Mucosa of descending colon (tissue), 3 donors: ENCODE data around the gene ARFRP1. TPM values are rescaled to one million over a fixed set of nuclear protein-coding genes. Genes with fewer than 3 reads are reported as not detected.

Experiments used
- ATAC-seq: fragments of 200-7000 bp; cut with Tn5 transposase; one replicate; pipeline ENCODE4 v1.9.1; 2020; ENCODE audit warnings: mild to moderate bottlenecking, moderate library complexity
- DNase-seq, 3 donors: peaks; one replicate each; pipeline ENCODE4 v3.0.0-alpha.2; 2020
- H3K36me3 ChIP-seq: fragments of 200-600 bp; one replicate; pipeline ENCODE4 v1.8.0; 2021; ENCODE audit warnings: low read depth, mild to moderate bottlenecking
- H3K4me1 ChIP-seq: fragments of 200-600 bp; one replicate; pipeline ENCODE4 v1.8.0; 2021; ENCODE audit warnings: low read depth, mild to moderate bottlenecking
- H3K4me3 ChIP-seq: fragments of 200-600 bp; one replicate; pipeline ENCODE4 v1.8.0; 2021; ENCODE audit warnings: mild to moderate bottlenecking
- H3K9me3 ChIP-seq: fragments of 200-600 bp; one replicate; pipeline ENCODE4 v1.8.0; 2021; ENCODE audit warnings: mild to moderate bottlenecking
- CTCF ChIP-seq: fragments of 200-600 bp; IDR thresholded peaks from one replicate; pipeline ENCODE4 v1.8.0; 2022; ENCODE audit warnings: antibody characterized with exemption, mild to moderate bottlenecking
- intact Hi-C, 2 donors: fragments of 100-400 bp; cut with DNase I in 1 of 2; cut with micrococcal nuclease in 1 of 2; formaldehyde crosslinking; loops; one replicate each; pipeline versions ENCODE4 v1.11.0 to v1.11.1; 2022; cut with DNase I, micrococcal nuclease
- total RNA-seq, 3 donors: library from RNA; stranded (reverse); fragmentation: NEBNext Ultra II Directional in 2 of 3; extraction: Animal tissue kit (Norgen Biotek cat#: 25700) in 2 of 3; gene quantifications; one replicate each; pipeline versions ENCODE4 v1.2.1 to v1.2.4, GENCODE V29; 2021 to 2023
- donor health status: DM: no; HTN: no; CAD: no; lungs with moderate emphysema.
- donor health status: DM: no; HTN: no; CAD: no.
- donor health status: DM: no; HTN: yes; CAD: no.

Gene ARFRP1
- total RNA-seq, 3 donors from 2014 or later: 64.5 to 69.7 (median 68.6) TPM

- ATAC-seq: no peak
- H3K4me3 ChIP-seq: no peak overlapping the region
- no peaks in the 10 kb centered on the region for H3K36me3 ChIP-seq
- TF ChIP-seq CTCF: no peak
- peaks cover 15% of the 10 kb centered on the region for H3K4me1 ChIP-seq
- DNase-seq: no peak
- H3K9me3 ChIP-seq: no peaks in the 10 kb centered on the region
- intact Hi-C loops: loop anchor here in 1 of 2 donors (5.0 kb wide), 1 partner anchor 208 kb away; no protein-coding TSS in a partner anchor
Observed at GRCh38 chr20:63648895-63649589, 58.7 kb downstream of the ARFRP1 start.

Other genes starting within 250 kb of the ARFRP1 start
- gene KCNQ2, start 235.3 kb downstream of the ARFRP1 start, total RNA-seq: 1 to 10 TPM in 1 of 3 donors, not detected in 2; 1.4 TPM
- gene EEF1A2, start 208.9 kb downstream of the ARFRP1 start, total RNA-seq: 10 to 100 TPM in 1 of 3 donors, 1 to 10 TPM in 2; 1.3 to 15.0 (median 2.7) TPM
- 100 to 1,000 TPM; 263 to 672 (median 537) TPM for gene PPDPF, start 187.2 kb downstream of the ARFRP1 start, total RNA-seq
- gene PTK6, start 170.6 kb downstream of the ARFRP1 start, total RNA-seq: 10 to 100 TPM; 39.5 to 91.7 (median 87.1) TPM
- under 1 TPM; 0.25 to 0.52 (median 0.27) TPM for gene SRMS, start 160.2 kb downstream of the ARFRP1 start, total RNA-seq
- gene FNDC11, start 153.8 kb downstream of the ARFRP1 start, total RNA-seq: under 1 TPM in 2 of 3 donors, not detected in 1; 0.19 to 0.25 TPM
- gene HELZ2, start 133.7 kb downstream of the ARFRP1 start, total RNA-seq: 10 to 100 TPM; 35.4 to 49.3 (median 36.2) TPM
- gene GMEB2, start 80.9 kb downstream of the ARFRP1 start, total RNA-seq: 10 to 100 TPM; 10.3 to 12.8 (median 11.4) TPM
- 10 to 100 TPM in 1 of 3 donors, 1 to 10 TPM in 2; 2.7 to 19.7 (median 6.7) TPM for gene STMN3, start 54.6 kb downstream of the ARFRP1 start, total RNA-seq
- 10 to 100 TPM; 23.5 to 42.8 (median 34.2) TPM for gene RTEL1, start 49.7 kb downstream of the ARFRP1 start, total RNA-seq
- gene TNFRSF6B, start 11.3 kb downstream of the ARFRP1 start, total RNA-seq: 10 to 100 TPM in 1 of 3 donors, not detected in 2; 19.7 TPM
- 10 to 100 TPM; 24.3 to 34.0 (median 31.7) TPM for gene ZGPAT, start 63 bp upstream of the ARFRP1 start, total RNA-seq
- 10 to 100 TPM; 10.4 to 11.2 (median 10.8) TPM for gene LIME1, start 28.7 kb upstream of the ARFRP1 start, total RNA-seq
- gene SLC2A4RG, start 31.8 kb upstream of the ARFRP1 start, total RNA-seq: 10 to 100 TPM; 44.9 to 65.0 (median 50.6) TPM
- gene ZBTB46, start 123.3 kb upstream of the ARFRP1 start, total RNA-seq: 1 to 10 TPM; 3.1 to 5.7 (median 3.3) TPM
- gene ABHD16B, start 153.5 kb upstream of the ARFRP1 start, total RNA-seq: not detected
- 10 to 100 TPM; 48.7 to 71.7 (median 55.7) TPM for gene TPD52L2, start 157.3 kb upstream of the ARFRP1 start, total RNA-seq
- 10 to 100 TPM; 57.5 to 65.9 (median 65.4) TPM for gene DNAJC5, start 187.2 kb upstream of the ARFRP1 start, total RNA-seq
- 10 to 100 TPM; 37.4 to 57.8 (median 43.6) TPM for gene UCKL1, start 248.4 kb upstream of the ARFRP1 start, total RNA-seq